Measurements from ENCODE around the gene SH3BGRL.

SH3BGRL gene

DNA sequence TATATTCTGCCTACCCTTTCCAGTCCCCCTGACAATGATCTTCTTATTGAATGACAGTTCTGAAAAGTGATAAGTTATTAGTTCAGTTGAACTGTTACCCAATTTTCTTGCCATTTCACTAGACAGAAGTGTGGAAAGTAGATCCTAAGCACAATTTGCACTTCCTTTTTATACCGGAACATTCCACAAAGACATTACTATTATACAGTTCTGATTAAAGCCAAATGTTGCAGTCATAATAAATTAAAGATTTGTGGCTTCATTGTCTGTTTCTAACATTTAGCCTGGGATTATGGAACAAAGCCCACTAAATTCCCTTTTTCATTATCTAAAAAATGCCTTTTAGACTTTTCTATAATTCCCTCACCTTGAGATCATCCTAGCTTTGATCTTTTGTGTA, 13.8 kb downstream of the SH3BGRL start:
- no peak for DNase-seq (ENCODE audit: low read depth in 1 of 2, low spot score in 1 of 2)
- no peaks in the 10 kb centered on the region for H3K27me3 ChIP-seq (ENCODE audit: insufficient read depth, poor library complexity, severe bottlenecking)
- TF ChIP-seq SPI1 (IDR thresholded peaks at IDR 0.05; ENCODE audit: borderline replicate concordance, low read depth): peak; percentile 65; the same call in 1 of the 2 replicates
- TF ChIP-seq, protein P1, sequence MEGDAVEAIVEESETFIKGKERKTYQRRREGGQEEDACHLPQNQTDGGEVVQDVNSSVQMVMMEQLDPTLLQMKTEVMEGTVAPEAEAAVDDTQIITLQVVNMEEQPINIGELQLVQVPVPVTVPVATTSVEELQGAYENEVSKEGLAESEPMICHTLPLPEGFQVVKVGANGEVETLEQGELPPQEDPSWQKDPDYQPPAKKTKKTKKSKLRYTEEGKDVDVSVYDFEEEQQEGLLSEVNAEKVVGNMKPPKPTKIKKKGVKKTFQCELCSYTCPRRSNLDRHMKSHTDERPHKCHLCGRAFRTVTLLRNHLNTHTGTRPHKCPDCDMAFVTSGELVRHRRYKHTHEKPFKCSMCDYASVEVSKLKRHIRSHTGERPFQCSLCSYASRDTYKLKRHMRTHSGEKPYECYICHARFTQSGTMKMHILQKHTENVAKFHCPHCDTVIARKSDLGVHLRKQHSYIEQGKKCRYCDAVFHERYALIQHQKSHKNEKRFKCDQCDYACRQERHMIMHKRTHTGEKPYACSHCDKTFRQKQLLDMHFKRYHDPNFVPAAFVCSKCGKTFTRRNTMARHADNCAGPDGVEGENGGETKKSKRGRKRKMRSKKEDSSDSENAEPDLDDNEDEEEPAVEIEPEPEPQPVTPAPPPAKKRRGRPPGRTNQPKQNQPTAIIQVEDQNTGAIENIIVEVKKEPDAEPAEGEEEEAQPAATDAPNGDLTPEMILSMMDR (IDR thresholded peaks at IDR 0.05; ENCODE audit: insufficient read depth, low read length): no peak
- no peak overlapping the region for H3K27ac ChIP-seq (replicated peaks)
- H3K4me3 ChIP-seq (replicated peaks; ENCODE audit: insufficient read depth, low read length): no peak overlapping the region

DNA sequence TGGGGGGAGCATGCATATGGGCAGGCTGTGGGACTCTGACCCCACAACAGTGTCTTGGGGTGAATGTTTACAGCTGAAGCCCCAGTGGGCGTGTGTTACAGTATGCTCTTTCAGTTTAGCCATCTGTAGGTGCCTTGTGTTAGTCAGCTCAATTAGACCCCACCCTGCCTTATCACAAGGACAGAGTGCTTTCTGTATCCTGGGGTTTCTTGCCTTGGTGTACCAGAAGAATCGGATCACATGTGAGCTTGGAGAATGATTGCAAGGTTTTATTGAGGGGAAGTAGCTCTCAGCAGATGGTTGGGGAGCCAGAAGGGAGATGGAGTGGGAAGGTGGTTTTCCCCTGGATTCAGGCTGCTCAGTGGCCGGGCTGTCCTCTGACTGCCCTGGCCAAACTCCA, 27.3 kb downstream of the SH3BGRL start:
- H3K4me3 ChIP-seq (replicated peaks; ENCODE audit: insufficient read depth, low read length): no peak overlapping the region
- no peak overlapping the region for H3K27ac ChIP-seq (replicated peaks)
- H3K27me3 ChIP-seq (ENCODE audit: insufficient read depth, poor library complexity, severe bottlenecking): no peaks in the 10 kb centered on the region
- no peak for DNase-seq (ENCODE audit: low read depth in 1 of 2, low spot score in 1 of 2)
- TF ChIP-seq SPI1 (IDR thresholded peaks at IDR 0.05; ENCODE audit: borderline replicate concordance, low read depth): no peak
- TF ChIP-seq, protein P2, sequence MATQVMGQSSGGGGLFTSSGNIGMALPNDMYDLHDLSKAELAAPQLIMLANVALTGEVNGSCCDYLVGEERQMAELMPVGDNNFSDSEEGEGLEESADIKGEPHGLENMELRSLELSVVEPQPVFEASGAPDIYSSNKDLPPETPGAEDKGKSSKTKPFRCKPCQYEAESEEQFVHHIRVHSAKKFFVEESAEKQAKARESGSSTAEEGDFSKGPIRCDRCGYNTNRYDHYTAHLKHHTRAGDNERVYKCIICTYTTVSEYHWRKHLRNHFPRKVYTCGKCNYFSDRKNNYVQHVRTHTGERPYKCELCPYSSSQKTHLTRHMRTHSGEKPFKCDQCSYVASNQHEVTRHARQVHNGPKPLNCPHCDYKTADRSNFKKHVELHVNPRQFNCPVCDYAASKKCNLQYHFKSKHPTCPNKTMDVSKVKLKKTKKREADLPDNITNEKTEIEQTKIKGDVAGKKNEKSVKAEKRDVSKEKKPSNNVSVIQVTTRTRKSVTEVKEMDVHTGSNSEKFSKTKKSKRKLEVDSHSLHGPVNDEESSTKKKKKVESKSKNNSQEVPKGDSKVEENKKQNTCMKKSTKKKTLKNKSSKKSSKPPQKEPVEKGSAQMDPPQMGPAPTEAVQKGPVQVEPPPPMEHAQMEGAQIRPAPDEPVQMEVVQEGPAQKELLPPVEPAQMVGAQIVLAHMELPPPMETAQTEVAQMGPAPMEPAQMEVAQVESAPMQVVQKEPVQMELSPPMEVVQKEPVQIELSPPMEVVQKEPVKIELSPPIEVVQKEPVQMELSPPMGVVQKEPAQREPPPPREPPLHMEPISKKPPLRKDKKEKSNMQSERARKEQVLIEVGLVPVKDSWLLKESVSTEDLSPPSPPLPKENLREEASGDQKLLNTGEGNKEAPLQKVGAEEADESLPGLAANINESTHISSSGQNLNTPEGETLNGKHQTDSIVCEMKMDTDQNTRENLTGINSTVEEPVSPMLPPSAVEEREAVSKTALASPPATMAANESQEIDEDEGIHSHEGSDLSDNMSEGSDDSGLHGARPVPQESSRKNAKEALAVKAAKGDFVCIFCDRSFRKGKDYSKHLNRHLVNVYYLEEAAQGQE (IDR thresholded peaks at IDR 0.05; ENCODE audit: insufficient replicate concordance, low read depth): no peak
- no peak for TF ChIP-seq POLR2AphosphoS5 (IDR thresholded peaks at IDR 0.05; ENCODE audit: low read depth)
- TF ChIP-seq, protein P1 (IDR thresholded peaks at IDR 0.05; ENCODE audit: insufficient read depth, low read length): no peak
- TF ChIP-seq GABPA (IDR thresholded peaks at IDR 0.05; ENCODE audit: low read depth): no peak

DNA sequence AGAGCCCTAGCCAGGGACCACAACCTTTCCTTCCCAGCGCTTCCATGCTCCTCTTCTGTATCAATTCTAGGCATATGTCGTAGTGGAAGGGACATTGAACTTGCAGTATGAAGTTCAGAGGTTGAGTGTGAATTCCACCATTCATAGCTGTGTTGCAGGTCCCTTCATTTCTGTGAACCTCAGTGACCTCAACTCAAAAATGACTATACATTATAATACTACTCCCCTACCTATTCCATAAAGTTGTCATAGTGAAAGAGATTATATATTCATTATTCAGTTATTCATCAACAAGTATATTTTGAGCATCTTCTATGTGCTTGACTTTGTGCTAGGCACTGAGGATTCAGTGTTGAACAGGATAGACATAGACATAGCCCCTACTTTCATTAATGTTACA, 28.0 kb downstream of the SH3BGRL start:
- TF ChIP-seq, protein P1 (IDR thresholded peaks at IDR 0.05; ENCODE audit: insufficient read depth, low read length): no peak
- no peak for DNase-seq (ENCODE audit: low read depth in 1 of 2, low spot score in 1 of 2)
- Histone ChIP-seq H3K27ac (replicated peaks) (no peak overlapping the region), H3K27me3 (ENCODE audit: insufficient read depth, poor library complexity, severe bottlenecking) (no peaks in the 10 kb centered on the region), H3K4me3 (replicated peaks; ENCODE audit: insufficient read depth, low read length) (no peak overlapping the region)

DNA sequence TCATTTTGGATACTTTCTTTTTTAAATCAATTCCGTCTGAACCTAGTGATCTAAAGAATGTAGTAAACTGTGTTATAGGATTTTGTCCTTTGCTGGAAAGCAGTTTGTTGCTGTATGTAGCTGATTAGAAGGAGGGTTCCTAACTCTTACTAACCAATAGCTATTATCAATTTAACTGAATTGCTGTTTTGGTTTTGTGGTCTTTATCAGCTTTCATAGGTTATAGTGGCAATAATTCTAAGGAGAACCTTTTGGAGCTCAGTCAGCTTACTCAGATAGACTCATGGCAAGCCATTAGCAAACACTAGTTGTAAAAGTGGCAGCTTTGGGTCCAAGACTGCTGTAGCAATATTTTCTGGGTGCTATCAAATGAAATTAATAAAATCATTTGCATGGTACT, 29.6 kb downstream of the SH3BGRL start:
- no peak for TF ChIP-seq GABPA (IDR thresholded peaks at IDR 0.05; ENCODE audit: low read depth)
- TF ChIP-seq, protein P1 (IDR thresholded peaks at IDR 0.05; ENCODE audit: insufficient read depth, low read length): no peak
- TF ChIP-seq, protein P2 (IDR thresholded peaks at IDR 0.05; ENCODE audit: insufficient replicate concordance, low read depth): no peak
- no peak for TF ChIP-seq SPI1 (IDR thresholded peaks at IDR 0.05; ENCODE audit: borderline replicate concordance, low read depth)
- no peak for TF ChIP-seq POLR2AphosphoS5 (IDR thresholded peaks at IDR 0.05; ENCODE audit: low read depth)
- H3K27me3 ChIP-seq (ENCODE audit: insufficient read depth, poor library complexity, severe bottlenecking): no peaks in the 10 kb centered on the region
- no peak overlapping the region for H3K4me3 ChIP-seq (replicated peaks; ENCODE audit: insufficient read depth, low read length)
- DNase-seq (ENCODE audit: low read depth in 1 of 2, low spot score in 1 of 2): no peak
- no peak overlapping the region for H3K27ac ChIP-seq (replicated peaks)

Measured in HL-60 (cell line).